HG02938 (cell line): ENCODE results near the gene WDR37.

Source experiments
- ATAC-seq: cut with Tn5 transposase; IDR thresholded peaks from one replicate; pipeline ENCODE4 v1.9.1; 2021; ENCODE audit warnings: mild to moderate bottlenecking, moderate library complexity; ENCODE audit not compliant: unreplicated experiment

The WDR37 gene

DNA sequence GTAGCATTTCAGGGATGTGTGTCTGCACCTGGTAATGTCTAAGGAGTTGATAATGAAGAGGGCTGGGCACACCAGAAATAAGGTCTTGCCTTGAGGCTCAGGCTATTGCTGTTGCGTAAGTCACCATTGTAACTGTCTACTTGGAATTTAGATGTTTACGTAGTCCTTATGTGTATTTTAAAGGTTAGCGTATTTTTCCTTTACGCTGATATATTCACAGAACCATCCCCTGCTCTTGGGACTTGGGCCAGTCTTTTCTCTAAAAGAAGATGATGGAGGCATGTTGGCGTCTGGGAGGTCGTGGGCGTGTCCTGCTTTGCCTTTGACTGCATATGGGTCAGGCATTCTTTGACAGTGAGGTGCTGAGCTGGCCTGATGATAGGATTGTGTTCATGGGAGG, 14.7 kb downstream of the WDR37 start:
- ATAC-seq, result no peak

DNA sequence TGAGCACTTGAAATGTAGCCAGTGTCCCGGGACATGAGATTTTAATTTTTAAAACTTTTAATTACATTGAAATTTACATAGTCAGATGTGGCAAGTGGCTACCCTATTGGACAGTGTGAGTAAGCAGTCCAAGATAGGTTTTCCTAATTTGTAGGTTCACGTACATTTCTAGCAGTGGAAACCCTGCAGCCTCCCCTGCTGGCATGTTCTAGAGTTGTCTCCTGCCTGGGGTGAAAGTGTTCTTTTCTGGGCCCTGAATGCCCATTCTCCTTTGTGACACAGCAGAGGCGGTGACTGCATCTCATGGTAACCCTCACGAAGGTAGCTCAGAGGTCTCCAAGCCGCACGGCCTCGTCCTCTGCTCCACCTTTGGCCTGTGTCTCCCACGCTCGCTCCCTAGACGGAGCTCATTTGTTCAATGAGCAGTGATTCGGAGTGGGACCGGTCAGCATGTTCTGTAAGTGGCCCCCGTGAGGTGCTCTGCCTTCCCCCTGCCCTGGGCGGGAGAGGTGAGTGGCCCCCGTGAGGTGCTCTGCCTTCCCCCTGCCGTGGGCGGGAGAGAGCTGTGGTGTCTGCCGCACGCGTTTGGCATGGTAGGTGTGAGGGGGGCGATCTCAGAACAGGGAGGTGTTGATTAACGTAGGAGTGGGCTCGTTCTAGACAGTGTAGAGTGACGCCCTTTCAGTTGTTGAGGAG, 18.0 kb downstream of the WDR37 start:
- no peak for ATAC-seq

DNA sequence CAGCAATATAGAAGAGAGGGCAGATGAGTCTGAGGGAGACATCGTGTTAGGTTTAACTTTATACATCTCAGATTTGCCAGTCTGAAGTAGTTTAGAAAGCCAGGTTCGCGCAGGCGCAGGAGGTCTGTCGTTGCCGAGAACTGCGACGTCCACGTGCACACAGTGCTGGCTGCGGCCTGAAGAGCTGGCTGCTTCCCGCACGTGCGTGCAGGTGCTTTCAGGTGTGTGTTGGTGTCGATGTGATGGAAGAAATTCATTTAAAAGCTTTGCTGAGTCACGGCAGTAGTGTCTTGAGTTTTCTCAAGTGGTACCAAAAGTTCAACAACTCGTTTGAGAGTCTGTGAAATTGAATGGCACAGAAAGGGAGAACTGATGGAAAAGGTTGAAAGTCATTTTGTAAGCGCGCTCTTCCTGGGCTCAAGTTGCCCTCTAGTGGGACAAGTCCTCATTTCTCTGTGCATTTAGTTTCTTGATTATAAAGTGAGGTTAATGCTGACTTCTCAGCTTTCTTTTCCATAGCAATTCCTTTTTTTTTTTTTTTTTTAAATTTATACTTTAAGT, 18.6 kb downstream of the WDR37 start:
- ATAC-seq, result no peak

DNA sequence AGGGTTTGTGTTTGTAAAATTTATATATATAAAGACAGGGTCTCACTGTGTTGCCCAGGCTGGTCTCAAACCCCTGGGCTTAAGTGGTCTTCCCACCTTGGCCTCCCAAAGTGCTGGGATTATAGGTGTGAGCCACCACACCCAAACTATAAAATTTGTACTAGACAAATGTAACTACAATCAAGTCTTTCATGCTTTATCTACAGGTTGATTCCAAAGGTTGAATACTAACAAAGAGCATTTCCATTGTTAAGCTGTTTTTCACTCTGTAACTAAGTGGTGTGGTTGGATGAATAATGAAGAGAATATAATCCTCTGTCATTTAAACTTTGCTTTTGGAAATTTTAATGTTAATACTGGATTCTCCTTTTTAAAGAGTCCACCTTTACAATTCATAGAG, 22.5 kb downstream of the WDR37 start:
- ATAC-seq, result no peak

DNA sequence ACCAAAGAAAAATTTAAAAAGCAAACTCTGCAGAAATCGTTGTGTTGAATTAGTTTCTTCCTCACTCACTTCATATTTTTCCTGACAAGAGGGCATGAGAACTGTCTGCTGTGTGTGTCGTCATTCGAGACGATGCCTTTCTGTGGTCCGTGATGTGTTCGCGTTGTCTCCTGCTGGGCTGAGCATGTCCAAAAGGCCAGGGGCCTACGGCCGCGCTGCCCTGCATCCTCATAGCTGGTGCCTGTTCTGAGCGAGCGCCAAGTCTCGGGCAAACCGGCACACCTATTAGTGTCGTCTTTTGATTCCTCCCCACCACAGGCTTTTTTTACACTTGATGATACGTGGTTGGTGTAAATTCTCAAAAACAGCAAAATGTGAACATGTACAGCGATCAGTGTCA, 27.4 kb downstream of the WDR37 start:
- ATAC-seq, result no peak

DNA sequence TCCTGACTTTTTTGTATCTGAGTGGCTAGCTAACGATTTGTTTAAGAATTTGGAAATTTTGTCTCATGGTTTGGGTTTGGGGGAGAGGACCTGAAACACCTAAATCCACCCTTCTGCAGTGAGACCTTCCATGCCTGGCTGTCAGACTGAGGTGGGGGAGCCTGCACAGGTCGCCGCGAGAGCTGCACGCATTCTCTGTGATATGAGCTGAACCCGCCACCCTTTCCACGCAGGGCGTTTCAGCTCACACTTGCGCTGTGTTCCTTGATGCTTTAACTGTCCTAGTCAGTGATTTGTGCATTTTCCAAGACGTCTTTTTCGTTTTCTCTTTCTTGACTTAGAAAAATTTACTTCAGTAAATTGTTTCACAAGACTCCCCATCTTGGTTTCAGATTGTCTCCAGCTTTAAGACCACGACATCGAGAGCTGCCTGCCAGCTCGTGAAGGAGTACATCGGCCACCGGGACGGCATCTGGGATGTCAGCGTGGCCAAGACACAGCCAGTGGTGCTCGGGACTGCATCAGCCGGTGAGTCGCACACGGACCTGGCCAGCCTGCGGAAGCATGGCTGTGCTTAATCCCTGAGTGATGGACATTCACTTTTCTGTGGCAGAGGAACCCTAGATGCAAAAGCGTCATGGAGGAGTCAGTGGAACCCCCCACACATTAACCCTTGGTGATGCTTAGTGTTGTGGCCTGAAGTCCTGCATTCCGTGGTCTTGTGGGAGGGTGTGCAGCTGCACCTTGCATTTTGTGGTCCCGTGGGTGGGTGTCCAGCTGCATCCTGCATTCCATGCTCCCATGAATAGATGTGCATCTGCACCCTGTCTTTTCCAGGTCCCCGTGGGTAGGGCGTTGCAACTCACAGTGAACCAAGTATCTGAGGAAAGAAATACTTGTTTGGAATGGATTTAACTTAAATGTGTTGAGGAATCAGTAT, 28.1 kb downstream of the WDR37 start:
- ATAC-seq, result no peak

DNA sequence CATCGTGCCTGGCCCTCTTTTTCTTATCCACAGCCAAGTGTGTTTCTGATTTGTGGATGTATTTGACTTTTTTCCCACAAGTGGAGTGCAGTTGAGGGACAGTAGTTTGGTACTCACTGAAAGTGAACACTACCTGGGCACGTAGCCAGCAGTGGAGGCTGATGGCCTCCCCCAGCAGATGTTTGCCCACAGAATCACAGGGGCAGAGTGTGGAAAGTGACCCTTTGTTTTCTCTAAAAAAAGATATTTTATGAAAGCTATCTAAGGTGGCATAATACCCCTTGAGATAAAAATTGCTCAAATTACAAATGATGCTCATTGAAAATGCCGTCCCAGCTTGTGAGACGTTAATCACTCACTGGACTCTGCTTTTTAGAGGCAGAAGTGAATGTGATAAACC, 29.1 kb downstream of the WDR37 start:
- ATAC-seq, result no peak

DNA sequence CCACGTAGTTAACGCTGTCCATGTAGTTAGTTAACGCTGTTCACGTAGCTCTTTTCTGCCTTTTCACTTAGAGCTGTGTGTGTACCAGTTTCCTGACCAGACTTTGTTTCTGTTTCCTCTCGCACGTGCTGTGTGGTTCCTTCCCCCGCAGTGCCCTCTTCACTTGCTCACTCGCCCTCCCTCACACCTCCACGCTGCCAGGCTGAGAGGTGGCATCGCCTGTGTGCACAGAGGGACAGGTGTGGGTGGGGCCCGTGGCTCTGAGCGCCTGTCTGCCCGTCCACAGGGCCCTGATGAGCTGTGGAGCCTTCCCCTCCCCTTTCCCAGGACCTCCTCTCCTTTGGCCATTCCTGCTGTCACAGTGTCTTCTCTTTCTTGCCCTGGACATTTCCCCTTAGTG, 30.6 kb downstream of the WDR37 start:
- ATAC-seq, result no peak

DNA sequence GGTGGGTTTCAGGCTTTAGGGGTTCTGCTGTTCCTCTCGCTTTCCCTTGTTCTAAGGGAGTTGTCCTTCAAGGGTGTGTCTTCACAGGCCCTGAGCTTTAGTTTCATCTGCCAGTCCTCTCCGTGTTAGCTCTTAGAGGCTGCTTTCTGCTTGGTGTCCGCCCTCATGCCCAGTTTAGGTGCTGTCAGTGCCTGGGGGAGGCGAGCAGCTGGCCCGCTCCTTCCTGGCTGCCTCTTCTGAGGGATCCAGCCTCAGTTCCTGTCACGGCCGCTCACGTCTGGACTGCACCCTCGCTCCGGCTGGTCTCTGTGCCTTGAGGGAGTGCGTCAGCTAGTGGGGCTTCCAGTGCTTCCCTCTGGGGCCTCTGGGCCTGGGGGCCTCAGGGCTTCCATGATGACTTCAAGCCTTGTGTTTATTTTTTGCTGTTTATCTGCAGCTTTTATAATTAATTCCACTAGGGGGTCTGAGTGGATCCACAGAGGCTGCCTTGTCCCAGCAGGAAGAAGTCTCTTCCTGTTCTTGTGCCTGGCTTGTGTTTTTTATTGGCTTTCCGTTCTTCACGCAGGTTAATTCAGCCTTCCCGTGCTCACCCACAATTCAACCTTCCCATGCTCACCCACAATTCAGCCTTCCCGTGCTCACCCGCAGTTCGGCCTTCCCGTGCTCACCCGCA, 33.0 kb downstream of the WDR37 start:
- ATAC-seq, result no peak

DNA sequence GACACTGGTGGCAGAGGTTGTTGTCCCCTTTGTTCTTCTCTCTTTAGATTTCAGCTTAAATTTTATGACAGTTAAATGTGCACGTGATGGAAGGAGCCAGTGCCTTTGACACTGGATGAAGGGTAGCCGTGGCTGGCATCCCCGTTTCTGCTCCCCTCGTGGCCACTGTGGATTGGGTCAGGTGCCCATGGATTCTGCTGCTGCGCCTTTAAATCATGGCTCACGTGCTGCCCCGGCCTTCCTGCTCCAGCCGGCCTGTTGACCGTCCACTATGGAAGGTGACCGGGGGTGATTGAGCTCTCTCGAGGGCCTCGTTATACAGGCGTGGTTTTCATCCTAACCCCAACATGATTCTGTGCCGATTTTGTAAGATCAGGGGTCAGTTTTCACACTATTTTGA, 34.5 kb downstream of the WDR37 start:
- no peak for ATAC-seq

DNA sequence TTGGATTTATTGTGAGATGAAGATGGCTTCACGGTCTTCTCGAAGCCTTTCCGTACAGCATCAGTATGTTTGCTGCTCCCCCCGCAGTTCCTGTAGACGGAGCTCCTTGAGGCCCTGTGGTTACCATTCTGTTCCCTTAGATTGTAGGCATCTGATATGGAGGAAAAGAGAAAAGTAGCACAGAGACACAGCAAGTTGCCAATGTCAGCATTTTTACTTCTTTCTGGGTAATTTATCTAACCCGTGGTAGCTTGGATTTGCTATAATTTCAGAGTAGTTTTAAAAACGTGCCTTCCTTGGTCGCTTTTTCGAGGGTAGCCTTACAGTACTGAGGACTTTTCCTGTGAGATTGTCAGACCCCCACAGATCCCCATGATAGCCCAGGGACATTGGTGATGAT, 37.5 kb downstream of the WDR37 start:
- no peak for ATAC-seq

DNA sequence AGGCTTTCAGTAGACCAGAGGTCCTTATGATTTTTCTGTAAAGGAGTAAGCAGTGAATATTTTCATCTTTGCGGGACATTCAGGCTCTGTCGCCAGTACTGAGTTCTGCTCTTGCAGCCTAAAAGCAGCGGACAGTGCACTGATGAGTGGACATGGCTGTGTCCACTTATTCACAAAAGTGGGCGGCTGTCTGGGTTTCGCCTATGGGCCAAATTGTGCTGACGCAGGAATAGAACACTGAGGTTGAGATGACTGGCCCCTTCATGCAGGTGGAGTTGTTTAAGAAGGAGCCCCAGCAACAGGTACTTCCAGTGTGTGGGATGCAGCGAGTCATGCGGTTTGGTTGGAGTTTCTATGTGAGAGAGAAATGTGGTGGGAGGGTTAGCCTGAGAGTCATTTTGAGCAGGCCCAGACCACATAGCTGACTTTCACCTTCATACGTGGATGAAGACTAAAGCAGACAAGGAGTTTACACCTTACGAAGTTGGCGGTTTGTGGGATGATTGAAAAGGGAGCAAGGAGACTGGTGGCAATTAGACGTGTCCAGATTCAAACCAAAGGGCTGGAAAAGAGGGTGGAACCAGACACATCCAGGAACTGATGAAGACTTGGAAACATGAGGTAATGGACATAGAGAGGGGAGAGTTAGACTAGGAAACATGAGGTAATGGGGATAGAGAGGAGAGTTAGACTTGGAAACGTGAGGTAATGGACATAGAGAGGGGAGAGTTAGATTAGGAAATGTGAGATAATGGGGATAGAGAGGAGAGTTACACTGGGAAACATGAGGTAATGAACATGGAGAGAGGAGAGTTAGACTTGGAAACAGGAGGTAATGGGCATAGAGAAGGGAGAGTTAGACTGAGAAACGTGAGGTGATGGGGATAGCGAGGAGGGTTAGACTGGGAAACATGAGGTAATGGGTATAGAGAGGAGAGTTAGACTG, 38.2 kb downstream of the WDR37 start:
- ATAC-seq, result peak; percentile 72

DNA sequence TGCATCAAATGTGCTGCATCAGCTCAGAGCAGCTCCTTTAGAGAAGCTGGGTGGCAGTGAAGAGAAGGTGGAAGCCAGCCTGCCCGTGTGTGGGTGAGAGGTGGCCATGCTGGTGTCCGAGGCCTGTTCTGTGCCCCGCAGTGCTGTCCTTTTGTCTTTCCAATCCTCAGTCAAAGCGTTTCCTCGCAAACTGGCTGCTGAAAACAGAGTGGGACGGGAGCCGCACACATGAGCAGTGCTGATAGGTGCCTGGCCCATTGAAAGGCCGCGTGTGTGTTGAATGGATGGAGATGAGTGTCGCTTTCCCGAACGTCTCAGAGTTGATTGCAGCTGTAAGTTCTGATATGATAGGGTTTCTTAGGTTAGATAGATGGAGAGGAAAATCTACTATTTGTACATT, 39.3 kb downstream of the WDR37 start:
- ATAC-seq, result no peak

DNA sequence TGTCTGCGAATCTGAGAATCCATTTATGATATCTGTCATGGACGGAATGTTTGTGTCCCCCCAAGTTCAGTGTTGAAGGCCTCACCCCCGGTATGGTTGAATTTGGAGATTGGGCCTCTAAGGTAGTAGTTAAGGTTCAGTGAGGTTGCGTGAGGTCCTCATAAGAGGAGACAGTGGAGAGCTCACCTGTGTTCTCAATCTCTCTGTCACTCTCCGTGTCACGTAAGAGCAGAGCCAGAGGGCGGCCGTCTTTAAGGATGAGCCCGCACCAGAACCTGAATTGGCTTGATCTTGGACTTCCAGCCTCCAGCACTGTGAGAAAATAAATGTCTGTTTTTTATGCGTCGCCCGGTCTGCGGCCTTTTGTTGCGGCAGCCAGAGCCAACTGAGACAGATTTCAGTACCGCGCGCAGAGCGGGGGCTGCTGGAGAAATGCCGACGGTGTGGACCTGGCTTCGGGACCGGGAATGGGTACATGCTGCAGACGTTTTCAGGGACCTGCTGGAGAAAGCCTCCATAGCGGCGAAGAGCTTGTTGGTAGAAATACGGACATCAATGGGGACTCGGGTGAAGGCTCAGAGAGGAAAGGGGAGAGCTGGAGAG, 40.2 kb downstream of the WDR37 start:
- no peak for ATAC-seq

DNA sequence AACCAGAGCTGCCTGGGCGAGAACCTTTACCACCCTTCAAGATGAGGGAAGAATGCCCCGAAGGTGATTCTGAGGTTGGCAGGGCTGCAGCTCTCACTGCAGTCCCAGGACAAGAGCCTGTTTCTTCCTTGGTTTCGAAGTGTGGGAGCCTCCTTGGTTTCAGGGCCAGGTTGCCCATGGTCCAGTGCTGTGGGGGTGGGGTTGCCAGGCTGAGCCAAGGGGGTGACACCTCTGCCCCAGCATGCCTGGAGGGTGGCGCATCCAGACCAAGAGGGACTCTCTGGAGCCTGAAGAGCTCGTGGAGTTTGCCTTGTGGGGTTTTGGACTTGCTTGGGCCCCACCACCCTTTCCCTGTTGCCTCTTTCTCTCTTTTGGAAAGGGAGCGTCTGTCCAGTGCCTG, 41.3 kb downstream of the WDR37 start:
- ATAC-seq, result no peak

DNA sequence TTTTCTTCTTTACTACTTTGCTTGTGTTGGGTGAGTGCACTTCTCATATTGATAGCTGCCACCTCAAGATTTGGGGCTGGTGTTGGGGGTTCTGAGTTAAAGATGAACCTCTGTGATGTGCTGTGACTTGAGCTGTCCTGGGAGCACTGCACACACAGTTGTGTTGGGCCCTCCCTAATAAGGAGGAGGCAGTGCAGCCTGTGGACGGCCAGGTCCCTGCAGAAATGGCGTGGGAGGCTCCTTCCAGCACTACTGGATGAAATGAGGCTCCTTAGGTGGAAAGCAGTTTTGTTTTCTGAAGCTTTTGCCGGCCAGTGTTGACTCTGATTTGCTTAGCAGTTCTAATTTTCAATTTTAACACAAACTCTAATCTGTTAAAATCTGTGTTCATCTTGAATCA, 44.0 kb downstream of the WDR37 start:
- no peak for ATAC-seq

DNA sequence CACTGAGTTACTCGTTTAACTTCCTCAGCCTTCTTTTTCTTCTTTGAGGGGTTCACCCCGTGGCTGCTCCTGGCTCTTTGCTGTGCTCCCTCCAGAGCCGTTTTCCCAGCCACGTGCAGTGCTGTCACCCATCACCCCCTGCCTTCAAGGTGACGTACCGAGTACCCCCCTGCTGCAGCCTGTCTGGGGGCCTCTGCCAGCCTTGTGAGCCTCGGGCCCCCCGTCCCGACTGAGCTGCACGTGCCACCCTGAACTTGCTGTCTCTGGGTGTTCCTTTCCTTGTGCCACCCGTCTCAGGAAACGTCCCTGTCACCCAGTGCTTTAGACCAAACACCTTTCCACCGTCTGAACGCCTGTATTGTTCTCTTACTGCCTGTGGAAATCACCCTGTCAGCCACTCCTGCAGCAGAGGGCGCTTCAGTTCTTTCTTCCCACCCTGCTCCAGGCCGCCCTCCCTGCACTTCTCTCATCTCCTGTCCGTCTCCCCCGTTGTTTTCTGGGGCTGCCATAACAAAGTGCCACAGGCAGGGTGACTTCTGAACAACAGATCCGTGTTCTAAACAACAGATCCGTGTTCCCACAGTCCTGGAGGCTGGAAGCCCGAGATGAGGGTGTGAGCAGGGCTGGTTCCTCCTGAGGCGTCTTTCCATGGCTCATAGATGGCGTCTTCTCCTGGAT, 44.6 kb downstream of the WDR37 start:
- ATAC-seq, result no peak

DNA sequence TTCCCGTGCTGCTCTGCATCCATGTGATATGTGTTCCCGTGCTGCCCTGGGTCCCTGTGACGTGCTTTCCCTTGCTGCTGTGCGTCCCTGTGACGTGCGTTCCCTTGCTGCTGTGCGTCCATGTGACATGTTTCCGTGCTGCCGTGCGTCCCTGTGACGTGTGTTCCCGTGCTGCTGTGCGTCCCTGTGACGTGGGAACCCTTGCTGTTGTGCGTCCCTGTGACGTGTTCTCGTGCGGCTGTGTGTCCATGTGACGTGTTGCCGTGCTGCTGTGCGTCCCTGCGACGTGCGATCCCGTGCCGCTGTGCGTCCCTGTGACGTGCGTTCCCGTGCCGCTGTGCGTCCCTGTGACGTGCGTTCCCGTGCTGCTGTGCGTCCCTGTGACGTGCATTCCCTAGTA, 45.8 kb downstream of the WDR37 start:
- no peak for ATAC-seq

DNA sequence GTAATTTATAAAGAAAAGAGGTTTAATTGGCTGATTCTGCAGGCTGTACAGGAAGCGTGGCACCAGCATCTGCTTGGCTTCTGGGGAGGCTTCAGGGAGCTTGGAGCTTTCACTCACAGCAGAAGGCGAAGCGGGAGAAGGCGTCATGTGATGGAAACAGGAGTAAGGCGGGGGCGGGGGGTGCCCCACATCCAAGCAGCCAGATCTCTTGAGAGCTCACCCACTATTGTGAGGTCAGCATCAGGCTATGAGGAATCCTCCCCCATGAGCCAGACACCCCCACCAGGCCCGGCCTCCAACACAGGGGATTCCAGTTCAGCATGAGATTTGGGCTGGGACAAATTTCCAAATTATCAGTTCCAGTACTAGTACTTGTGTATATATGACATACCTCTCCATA, 46.2 kb downstream of the WDR37 start:
- no peak for ATAC-seq
